Body of pancreas (tissue), 4 donors: ENCODE results near the gene LMNTD1.
"Not testable (repeated sequence)": the region's sequence is repeated elsewhere in the genome, so short reads cannot be mapped to it uniquely, and the experiment has no call there.

Experiments
- CTCF ChIP-seq, 7 experiments: fragments of 450-650 bp in 4 of 7; fragments of 200-600 bp in 3 of 7; sonication (generic) in 3 of 7; IDR thresholded peaks; one replicate each; pipeline ENCODE4 v1.5.1; 2016 to 2019; ENCODE audit warnings: antibody characterized with exemption in 7 of 7
- POLR2A ChIP-seq, 3 donors: fragments of 450-650 bp; IDR thresholded peaks; one replicate each; pipeline ENCODE4 v1.6.1; 2016; ENCODE audit warnings: antibody characterized with exemption in 3 of 3, mild to moderate bottlenecking in 2 of 3

- TF ChIP-seq POLR2A, CTCF (IDR thresholded peaks at IDR 0.05): not testable (repeated sequence)
Observed at GRCh38 chr12:25595496-25595895, 42.4 kb upstream of the LMNTD1 start.
